Measurements from ENCODE around the gene TECTA. TPM values are rescaled to one million over a fixed set of nuclear protein-coding genes. Genes with fewer than 3 reads are reported as not detected.

TECTA gene
- polyA plus RNA-seq, 1 donor from 2014 or later = 3.3 TPM

DNA sequence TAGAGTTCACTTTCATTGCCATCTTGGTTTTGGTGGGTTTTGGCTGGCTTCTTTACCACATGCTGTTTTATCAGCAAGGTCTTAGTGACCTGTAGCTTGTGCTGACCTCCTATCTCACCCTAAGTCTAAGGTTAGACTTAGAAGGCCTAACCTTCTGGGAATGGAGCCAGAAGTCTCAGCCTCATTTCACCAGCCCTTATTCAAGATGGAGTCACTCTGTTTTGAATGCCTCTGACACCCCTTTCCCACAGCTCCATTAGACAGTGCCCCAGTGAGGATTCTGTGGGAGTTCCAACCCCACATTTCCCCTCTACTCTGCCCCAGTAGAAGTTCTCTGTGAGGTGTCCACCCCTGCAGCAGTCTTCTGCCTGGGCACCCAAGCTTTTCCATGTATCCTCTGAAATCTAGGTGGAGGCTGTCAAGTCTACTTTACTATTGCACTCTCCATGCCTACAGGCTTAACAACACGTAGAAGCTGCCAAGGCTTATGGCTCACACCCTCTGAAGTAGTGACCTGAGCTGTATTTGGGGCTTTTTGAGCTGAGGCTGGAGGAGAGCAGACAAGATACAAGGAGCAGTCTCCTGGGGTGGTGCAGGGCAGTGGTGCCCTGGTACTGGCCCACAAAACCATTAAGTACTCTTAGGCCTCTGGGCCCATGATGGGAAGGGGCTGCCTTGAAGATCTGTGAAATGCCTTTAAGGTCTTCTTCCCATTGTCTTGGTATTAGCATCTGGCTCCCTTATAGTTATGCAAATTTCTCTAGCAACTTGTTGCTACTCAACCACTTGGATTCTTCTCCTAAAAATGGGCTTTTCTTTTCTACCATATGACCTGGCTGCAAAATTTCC lies 125.6 kb downstream of the TECTA start:
- no peaks in the 10 kb centered on the region for H3K79me2 ChIP-seq (replicated peaks; ENCODE audit: insufficient read depth, low read length)
- no peak overlapping the region for H3K27ac ChIP-seq (ENCODE audit: low read length)
- no peaks in the 10 kb centered on the region for H3K9me3 ChIP-seq (ENCODE audit: low read length)
- H3F3A ChIP-seq (ENCODE audit: insufficient read depth, low read length, poor library complexity, severe bottlenecking) = no peaks in the 10 kb centered on the region
- H3K27me3 ChIP-seq (ENCODE audit: insufficient read depth, low read depth, low read length) = no peaks in the 10 kb centered on the region
- H3K9me2 ChIP-seq (ENCODE audit: insufficient read depth, low read length) = no peaks in the 10 kb centered on the region
- no peaks in the 10 kb centered on the region for H4K20me1 ChIP-seq (ENCODE audit: insufficient read depth)
- no peak overlapping the region for H3K4me3 ChIP-seq (ENCODE audit: low read length)
- no peaks in the 10 kb centered on the region for H3K36me3 ChIP-seq (ENCODE audit: insufficient read depth, low read length)
- TF ChIP-seq EP300 (conservative IDR thresholded peaks at IDR 0.05; ENCODE audit: poor library complexity, severe bottlenecking) (no peak), SMC3 (conservative IDR thresholded peaks at IDR 0.05; ENCODE audit: poor library complexity) (no peak), POLR2AphosphoS5 (IDR thresholded peaks at IDR 0.05) (no peak), RAD21 (conservative IDR thresholded peaks at IDR 0.05) (no peak), TAF1 (IDR thresholded peaks at IDR 0.05; ENCODE audit: low read depth) (no peak)
- TF ChIP-seq, protein P1, sequence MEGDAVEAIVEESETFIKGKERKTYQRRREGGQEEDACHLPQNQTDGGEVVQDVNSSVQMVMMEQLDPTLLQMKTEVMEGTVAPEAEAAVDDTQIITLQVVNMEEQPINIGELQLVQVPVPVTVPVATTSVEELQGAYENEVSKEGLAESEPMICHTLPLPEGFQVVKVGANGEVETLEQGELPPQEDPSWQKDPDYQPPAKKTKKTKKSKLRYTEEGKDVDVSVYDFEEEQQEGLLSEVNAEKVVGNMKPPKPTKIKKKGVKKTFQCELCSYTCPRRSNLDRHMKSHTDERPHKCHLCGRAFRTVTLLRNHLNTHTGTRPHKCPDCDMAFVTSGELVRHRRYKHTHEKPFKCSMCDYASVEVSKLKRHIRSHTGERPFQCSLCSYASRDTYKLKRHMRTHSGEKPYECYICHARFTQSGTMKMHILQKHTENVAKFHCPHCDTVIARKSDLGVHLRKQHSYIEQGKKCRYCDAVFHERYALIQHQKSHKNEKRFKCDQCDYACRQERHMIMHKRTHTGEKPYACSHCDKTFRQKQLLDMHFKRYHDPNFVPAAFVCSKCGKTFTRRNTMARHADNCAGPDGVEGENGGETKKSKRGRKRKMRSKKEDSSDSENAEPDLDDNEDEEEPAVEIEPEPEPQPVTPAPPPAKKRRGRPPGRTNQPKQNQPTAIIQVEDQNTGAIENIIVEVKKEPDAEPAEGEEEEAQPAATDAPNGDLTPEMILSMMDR (IDR thresholded peaks at IDR 0.05; ENCODE audit: poor library complexity, severe bottlenecking) = no peak
- no peak overlapping the region for H3K4me2 ChIP-seq (ENCODE audit: low read length)
- no peak overlapping the region for H3K9ac ChIP-seq (ENCODE audit: low read length)
- no peak overlapping the region for H2AFZ ChIP-seq (ENCODE audit: low read depth, low read length)

DNA sequence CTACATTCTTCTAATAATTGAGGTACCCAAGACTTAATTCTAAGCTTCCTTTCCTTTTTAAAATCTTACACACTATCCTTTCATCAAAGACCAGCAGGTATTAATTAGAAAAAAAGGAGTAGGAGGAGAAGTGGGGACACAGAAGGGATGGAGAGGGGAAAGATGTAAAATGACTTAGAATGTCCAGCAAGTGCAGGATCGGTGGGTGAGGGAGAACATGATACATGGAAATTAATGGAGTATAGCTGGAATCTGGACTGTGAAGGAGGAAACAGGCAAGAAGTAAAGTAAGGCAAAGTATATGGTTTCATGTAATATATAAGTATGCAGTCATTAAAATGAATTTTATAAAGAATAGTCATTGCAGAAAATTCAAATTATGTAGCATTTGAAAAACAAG lies 127.8 kb downstream of the TECTA start:
- no peaks in the 10 kb centered on the region for H3F3A ChIP-seq (ENCODE audit: insufficient read depth, low read length, poor library complexity, severe bottlenecking)

More for the DNA sequence above, 127.8 kb downstream of the TECTA start:
- no peaks in the 10 kb centered on the region for H3K36me3 ChIP-seq (ENCODE audit: insufficient read depth, low read length)
- H3K4me2 ChIP-seq (ENCODE audit: low read length) = no peak overlapping the region
- H3K79me2 ChIP-seq (replicated peaks; ENCODE audit: insufficient read depth, low read length) = no peaks in the 10 kb centered on the region
- no peaks in the 10 kb centered on the region for H3K9me3 ChIP-seq (ENCODE audit: low read length)
- H3K9me2 ChIP-seq (ENCODE audit: insufficient read depth, low read length) = no peaks in the 10 kb centered on the region
- no peak overlapping the region for H3K4me3 ChIP-seq (ENCODE audit: low read length)
- H3K9ac ChIP-seq (ENCODE audit: low read length) = no peak overlapping the region
- no peaks in the 10 kb centered on the region for H3K27me3 ChIP-seq (ENCODE audit: insufficient read depth, low read depth, low read length)
- no peaks in the 10 kb centered on the region for H4K20me1 ChIP-seq (ENCODE audit: insufficient read depth)
- H2AFZ ChIP-seq (ENCODE audit: low read depth, low read length) = no peak overlapping the region
- H3K27ac ChIP-seq (ENCODE audit: low read length) = no peak overlapping the region
- TF ChIP-seq, protein P2, sequence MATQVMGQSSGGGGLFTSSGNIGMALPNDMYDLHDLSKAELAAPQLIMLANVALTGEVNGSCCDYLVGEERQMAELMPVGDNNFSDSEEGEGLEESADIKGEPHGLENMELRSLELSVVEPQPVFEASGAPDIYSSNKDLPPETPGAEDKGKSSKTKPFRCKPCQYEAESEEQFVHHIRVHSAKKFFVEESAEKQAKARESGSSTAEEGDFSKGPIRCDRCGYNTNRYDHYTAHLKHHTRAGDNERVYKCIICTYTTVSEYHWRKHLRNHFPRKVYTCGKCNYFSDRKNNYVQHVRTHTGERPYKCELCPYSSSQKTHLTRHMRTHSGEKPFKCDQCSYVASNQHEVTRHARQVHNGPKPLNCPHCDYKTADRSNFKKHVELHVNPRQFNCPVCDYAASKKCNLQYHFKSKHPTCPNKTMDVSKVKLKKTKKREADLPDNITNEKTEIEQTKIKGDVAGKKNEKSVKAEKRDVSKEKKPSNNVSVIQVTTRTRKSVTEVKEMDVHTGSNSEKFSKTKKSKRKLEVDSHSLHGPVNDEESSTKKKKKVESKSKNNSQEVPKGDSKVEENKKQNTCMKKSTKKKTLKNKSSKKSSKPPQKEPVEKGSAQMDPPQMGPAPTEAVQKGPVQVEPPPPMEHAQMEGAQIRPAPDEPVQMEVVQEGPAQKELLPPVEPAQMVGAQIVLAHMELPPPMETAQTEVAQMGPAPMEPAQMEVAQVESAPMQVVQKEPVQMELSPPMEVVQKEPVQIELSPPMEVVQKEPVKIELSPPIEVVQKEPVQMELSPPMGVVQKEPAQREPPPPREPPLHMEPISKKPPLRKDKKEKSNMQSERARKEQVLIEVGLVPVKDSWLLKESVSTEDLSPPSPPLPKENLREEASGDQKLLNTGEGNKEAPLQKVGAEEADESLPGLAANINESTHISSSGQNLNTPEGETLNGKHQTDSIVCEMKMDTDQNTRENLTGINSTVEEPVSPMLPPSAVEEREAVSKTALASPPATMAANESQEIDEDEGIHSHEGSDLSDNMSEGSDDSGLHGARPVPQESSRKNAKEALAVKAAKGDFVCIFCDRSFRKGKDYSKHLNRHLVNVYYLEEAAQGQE (IDR thresholded peaks at IDR 0.05; ENCODE audit: borderline replicate concordance) = no peak
- TF ChIP-seq EP300 (conservative IDR thresholded peaks at IDR 0.05; ENCODE audit: poor library complexity, severe bottlenecking) (no peak), POLR2AphosphoS5 (IDR thresholded peaks at IDR 0.05) (no peak), TAF1 (IDR thresholded peaks at IDR 0.05; ENCODE audit: low read depth) (no peak), SMC3 (conservative IDR thresholded peaks at IDR 0.05; ENCODE audit: poor library complexity) (no peak), RAD21 (conservative IDR thresholded peaks at IDR 0.05) (no peak), MXI1 (conservative IDR thresholded peaks at IDR 0.05; ENCODE audit: poor library complexity, severe bottlenecking) (no peak), EZH2 (IDR thresholded peaks at IDR 0.05; ENCODE audit: borderline replicate concordance, insufficient read depth, low read length, poor library complexity, severe bottlenecking) (no peak)
- TF ChIP-seq, protein P1 (IDR thresholded peaks at IDR 0.05; ENCODE audit: poor library complexity, severe bottlenecking) = no peak
